ENCODE data around the gene ZNF474. TPM values are rescaled to one million over a fixed set of nuclear protein-coding genes. Genes with fewer than 3 reads are reported as not detected.
A peak's percentile ranks its signal among the peaks of the same experiment; 100 is the strongest.

ZNF474 gene
- total and polyA plus RNA-seq, 2 of the 8 experiments (the other 6 are each of a cell fraction or from before 2014, with no cell fraction given): not detected

- H3K4me3 ChIP-seq (ENCODE audit: extremely low read depth in 1 of 4, insufficient read depth in 2 of 4, low read depth in 3 of 4, low read length in 4 of 4): no peak overlapping the region
- CTCF ChIA-PET (ENCODE audit: partially characterized antibody): interaction anchor here (0.7 to 2.0 kb wide), 3 partner anchors 9 to 13 kb away, joined by 3 to 10 read pairs (median 3); no protein-coding TSS in a partner anchor
- H3K27ac ChIP-seq (ENCODE audit: low read depth, low read length): no peak overlapping the region
Observed at GRCh38 chr5:122183098-122183787, 53.9 kb downstream of the ZNF474 start.

More at GRCh38 chr5:122183098-122183787, 53.9 kb downstream of the ZNF474 start:
- Histone ChIP-seq H3K18ac (ENCODE audit: extremely low read depth, low read length) (no peak overlapping the region), H3K23ac (ENCODE audit: insufficient read length) (no peak overlapping the region), H3K9ac (replicated peaks in 1 of 4; ENCODE audit: extremely low read depth in 1 of 4, low read depth in 3 of 4, low read length in 3 of 4) (no peak overlapping the region), H2BK120ac (replicated peaks; ENCODE audit: low read depth, low read length) (no peak overlapping the region), H3K36me3 (ENCODE audit: control insufficient read depth in 2 of 4, insufficient read depth in 4 of 4, low read length in 3 of 4) (no peaks in the 10 kb centered on the region), H3K4me2 (ENCODE audit: insufficient read depth in 1 of 2, low read depth in 2 of 2, low read length in 2 of 2) (peak overlapping the region in 1 of 2 experiments; percentile 32; a peak in 1 of 4 replicates), H3K4ac (replicated peaks; ENCODE audit: insufficient read length, low read depth, low read length) (no peak overlapping the region), H2AK5ac (ENCODE audit: low read depth, low read length) (no peak overlapping the region), H3K23me2 (ENCODE audit: low read depth, low read length) (no peaks in the 10 kb centered on the region), H3K9me3 (ENCODE audit: insufficient read depth in 2 of 2, low read depth in 1 of 2, low read length in 1 of 2) (no peaks in the 10 kb centered on the region), H3K27me3 (replicated peaks in 1 of 4; ENCODE audit: control insufficient read depth in 3 of 4, extremely low read depth in 1 of 4, insufficient read depth in 3 of 4, low read length in 3 of 4) (no peaks in the 10 kb centered on the region), H3K79me1 (ENCODE audit: low read depth, low read length) (no peaks in the 10 kb centered on the region), H4K20me1 (replicated peaks in 1 of 2; ENCODE audit: control insufficient read depth in 1 of 2, insufficient read depth in 2 of 2, low read length in 2 of 2) (no peaks in the 10 kb centered on the region), H2BK5ac (ENCODE audit: low read depth, low read length) (no peak overlapping the region), H2BK12ac (ENCODE audit: low read depth, low read length) (no peak overlapping the region), H2AFZ (ENCODE audit: low read length) (peak overlapping the region; percentile 76; the same call in 1 of the 2 replicates), H2BK15ac (ENCODE audit: low read length) (no peak overlapping the region), H4K91ac (replicated peaks; ENCODE audit: insufficient read length, low read length) (no peak overlapping the region), H3K4me1 (replicated peaks in 1 of 4; ENCODE audit: control insufficient read depth in 3 of 4, insufficient read depth in 4 of 4, low read length in 3 of 4) (peaks cover 0 to 10% (median 7%) of the 10 kb centered on the region in 4 experiments; a peak in 4 of 7 replicates), H4K5ac (ENCODE audit: insufficient read length, low read depth, low read length) (no peak overlapping the region), H2BK20ac (ENCODE audit: low read length) (no peak overlapping the region), H3K14ac (ENCODE audit: insufficient read length) (no peak overlapping the region), H4K8ac (ENCODE audit: extremely low read depth, insufficient read depth, low read length) (no peak overlapping the region), H3K79me2 (ENCODE audit: control insufficient read depth in 1 of 2, insufficient read depth in 2 of 2, low read length in 2 of 2) (no peaks in the 10 kb centered on the region), H3K56ac (replicated peaks; ENCODE audit: insufficient read length, low read depth, low read length) (no peak overlapping the region)
- no peak for TF ChIP-seq YY1 (IDR thresholded peaks at IDR 0.05; ENCODE audit: low read depth, low read length)
- no peak for TF ChIP-seq GTF2F1 (IDR thresholded peaks at IDR 0.05; ENCODE audit: borderline replicate concordance, low read depth, low read length)
- no peak for TF ChIP-seq KDM5A (IDR thresholded peaks at IDR 0.05; ENCODE audit: low read length)
- no peak for TF ChIP-seq BCL11A (IDR thresholded peaks at IDR 0.05; ENCODE audit: low read depth in 2 of 2, low read length in 2 of 2)
- no peak for TF ChIP-seq TAF1 (IDR thresholded peaks at IDR 0.05; ENCODE audit: low read depth, low read length)
- no peak for TF ChIP-seq CHD1 (IDR thresholded peaks at IDR 0.05; ENCODE audit: low read depth, low read length)
- no peak for TF ChIP-seq TEAD4 (IDR thresholded peaks at IDR 0.05; ENCODE audit: low read depth, low read length)
- no peak for TF ChIP-seq CEBPB (IDR thresholded peaks at IDR 0.05; ENCODE audit: low read depth, low read length)
- TF ChIP-seq PHF8 (conservative IDR thresholded peaks at IDR 0.05; ENCODE audit: low read depth, low read length): no peak
- TF ChIP-seq E2F6 (IDR thresholded peaks at IDR 0.05): no peak
- no peak for TF ChIP-seq ASH2L (IDR thresholded peaks at IDR 0.05; ENCODE audit: low read length)
- 81% methylated on average over 7 of the region's 7 CpGs; no CpG with 5 or more reads in 1 of the 2 experiments for WGBS, 2 experiments (ENCODE audit: extremely low coverage in 1 of 2, insufficient coverage in 1 of 2, insufficient read length in 1 of 2, insufficient replicate concordance in 2 of 2, low coverage in 1 of 2, low lambda C conversion rate in 2 of 2, missing lambda C conversion rate in 1 of 2)
- no peak for DNase-seq (ENCODE audit: low read depth in 1 of 2, low spot score in 2 of 2)
- POLR2A ChIA-PET (ENCODE audit: partially characterized antibody): interaction anchor here (1.2 kb wide), 1 partner anchor 14 kb away, joined by 3 read pairs; no protein-coding TSS in a partner anchor
- no peak for FAIRE-seq

All from H1 (cell line).